ENCODE measurements around the gene KRTAP10-12. TPM values are rescaled to one million over a fixed set of nuclear protein-coding genes. Genes with fewer than 3 reads are reported as not detected.

Gene KRTAP10-12
- total and polyA plus RNA-seq, 11 donors, result not detected

- ATAC-seq (no peak), DNase-seq (no peak)
- peaks cover 26 to 90% (median 71%) of the 10 kb centered on the region in 9 donors for H3K27me3 ChIP-seq
- no peak overlapping the region for H3K4me3 ChIP-seq
- intact Hi-C loops (cut with DNase I), result no loop called here
- H3K4me1 ChIP-seq, result peaks cover 0 to 36% (median 12%) of the 10 kb centered on the region in 12 donors
- TF ChIP-seq, protein P1, sequence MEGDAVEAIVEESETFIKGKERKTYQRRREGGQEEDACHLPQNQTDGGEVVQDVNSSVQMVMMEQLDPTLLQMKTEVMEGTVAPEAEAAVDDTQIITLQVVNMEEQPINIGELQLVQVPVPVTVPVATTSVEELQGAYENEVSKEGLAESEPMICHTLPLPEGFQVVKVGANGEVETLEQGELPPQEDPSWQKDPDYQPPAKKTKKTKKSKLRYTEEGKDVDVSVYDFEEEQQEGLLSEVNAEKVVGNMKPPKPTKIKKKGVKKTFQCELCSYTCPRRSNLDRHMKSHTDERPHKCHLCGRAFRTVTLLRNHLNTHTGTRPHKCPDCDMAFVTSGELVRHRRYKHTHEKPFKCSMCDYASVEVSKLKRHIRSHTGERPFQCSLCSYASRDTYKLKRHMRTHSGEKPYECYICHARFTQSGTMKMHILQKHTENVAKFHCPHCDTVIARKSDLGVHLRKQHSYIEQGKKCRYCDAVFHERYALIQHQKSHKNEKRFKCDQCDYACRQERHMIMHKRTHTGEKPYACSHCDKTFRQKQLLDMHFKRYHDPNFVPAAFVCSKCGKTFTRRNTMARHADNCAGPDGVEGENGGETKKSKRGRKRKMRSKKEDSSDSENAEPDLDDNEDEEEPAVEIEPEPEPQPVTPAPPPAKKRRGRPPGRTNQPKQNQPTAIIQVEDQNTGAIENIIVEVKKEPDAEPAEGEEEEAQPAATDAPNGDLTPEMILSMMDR (IDR thresholded peaks at IDR 0.05), result no peak
- no peak for TF ChIP-seq POLR2A (IDR thresholded peaks at IDR 0.05)
- no peak overlapping the region for H3K27ac ChIP-seq
- H3K36me3 ChIP-seq, result no peaks in the 10 kb centered on the region
- H3K9me3 ChIP-seq, result no peaks in the 10 kb centered on the region
- 3 to 12% (median 6%) methylated on average over 39 to 54 of the region's 54 CpGs for WGBS, 4 donors
These were observed 9.2 kb downstream of the KRTAP10-12 start for GRCh38 chr21:44706026-44706705.

DNA sequence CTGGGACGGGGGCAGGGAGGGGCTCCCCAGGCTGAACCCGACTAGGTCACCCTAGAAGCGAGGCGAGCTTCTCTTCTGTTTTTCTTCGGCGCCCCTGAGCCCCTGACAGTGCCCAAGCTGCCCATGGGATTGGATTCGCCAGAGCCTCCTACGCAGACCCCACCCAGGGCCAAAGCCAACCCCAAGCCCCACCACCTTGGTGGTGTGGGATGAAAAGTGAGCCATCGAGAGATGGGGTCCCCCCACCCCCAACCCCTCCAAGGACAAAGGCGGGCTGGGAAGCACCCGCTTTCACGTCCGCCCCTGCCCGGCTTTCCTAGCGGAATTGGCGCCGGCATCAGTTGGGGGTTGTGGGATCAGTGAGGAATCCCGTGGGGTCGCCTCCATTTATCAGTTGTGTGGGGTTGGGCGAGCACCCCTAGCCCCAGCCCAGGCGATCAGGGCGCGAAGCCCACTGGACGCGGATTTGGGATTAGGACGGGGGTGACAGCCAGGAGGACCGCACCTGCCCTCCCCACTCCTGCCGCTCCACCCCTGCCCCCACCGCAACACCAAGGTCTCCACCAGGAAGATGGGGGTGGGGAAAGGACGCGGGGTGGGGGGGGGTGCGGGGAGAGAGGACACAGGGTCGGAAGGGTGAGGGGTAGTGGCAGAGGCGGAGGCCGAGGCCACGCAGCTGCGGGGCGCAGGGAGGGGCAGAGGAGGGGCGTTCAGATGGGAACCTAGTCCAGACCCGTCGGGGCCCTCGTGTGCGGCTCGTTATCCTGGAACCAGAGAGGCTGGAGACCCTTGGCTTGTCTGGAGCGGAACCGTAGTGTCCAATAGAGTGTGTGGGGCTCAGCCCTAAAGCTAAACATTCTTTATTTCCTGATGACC lies 10.0 kb downstream of the KRTAP10-12 start:
- Histone ChIP-seq H3K36me3 (no peaks in the 10 kb centered on the region), H3K9me3 (no peaks in the 10 kb centered on the region), H3K4me1 (peaks cover 0 to 44% (median 15%) of the 10 kb centered on the region in 12 donors), H3K27me3 (peaks cover 33 to 90% (median 69%) of the 10 kb centered on the region in 9 donors), H3K4me3 (no peak overlapping the region), H3K27ac (no peak overlapping the region)
- no peak for TF ChIP-seq POLR2A (IDR thresholded peaks at IDR 0.05)
- TF ChIP-seq, protein P1 (IDR thresholded peaks at IDR 0.05), result no peak
- WGBS, 4 donors, result 3 to 10% (median 7%) methylated on average over 14 to 46 of the region's 46 CpGs
- intact Hi-C loops (cut with DNase I), result no loop called here
- no peak for DNase-seq
- no peak for ATAC-seq

DNA sequence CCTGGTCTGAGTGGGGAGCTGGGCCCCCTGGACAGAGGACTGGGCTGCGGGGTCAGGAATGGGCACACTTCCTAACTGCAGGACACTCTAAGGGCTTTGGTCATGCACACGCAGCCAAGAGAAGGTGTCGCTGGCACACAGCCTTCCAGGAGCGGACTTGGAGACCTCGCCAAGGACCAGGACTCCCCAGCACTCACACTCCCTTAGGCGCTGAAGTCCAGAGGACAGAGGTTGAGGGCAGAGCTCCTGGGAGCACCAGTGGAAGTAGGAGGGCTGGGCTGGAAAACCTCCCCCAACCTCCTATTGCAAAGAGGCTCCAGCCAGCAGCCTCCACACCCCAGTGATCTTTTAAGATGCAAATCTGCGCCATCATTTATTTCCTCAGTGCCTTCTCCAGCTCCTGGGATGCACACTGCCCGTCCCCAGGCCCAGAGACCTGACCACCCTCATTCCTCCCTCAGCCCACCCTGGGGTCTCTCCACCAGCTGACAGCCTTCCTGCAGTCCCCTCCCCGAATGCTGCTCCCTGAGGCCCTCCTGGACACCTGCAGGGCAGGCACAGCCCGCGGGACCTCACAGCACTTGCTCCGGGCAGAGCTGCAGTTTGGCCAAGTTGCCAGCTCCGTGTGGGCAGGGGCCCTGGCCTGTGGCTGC lies 11.4 kb downstream of the KRTAP10-12 start:
- peak in 3 of 4 donors; percentile 45 to 64 (median 46) for ATAC-seq
- Histone ChIP-seq H3K4me1 (peaks cover 0 to 46% (median 15%) of the 10 kb centered on the region in 12 donors), H3K27me3 (peaks cover 29 to 90% (median 75%) of the 10 kb centered on the region in 9 donors), H3K9me3 (no peaks in the 10 kb centered on the region), H3K4me3 (no peak overlapping the region), H3K27ac (peak overlapping the region in 1 of 12 donors; percentile 60), H3K36me3 (no peaks in the 10 kb centered on the region)
- DNase-seq, result peak in 2 of 5 donors; percentile 63 to 69
- intact Hi-C loops (cut with DNase I), result no loop called here
- no peak for TF ChIP-seq POLR2A (IDR thresholded peaks at IDR 0.05)
- TF ChIP-seq, protein P1 (IDR thresholded peaks at IDR 0.05), result no peak
- 0 to 4% (median 2%) methylated on average over 9 to 13 of the region's 13 CpGs for WGBS, 4 donors

Data from heart left ventricle (tissue), 16 donors.